Neuron (in vitro differentiated cells): ENCODE measurements around the gene ANGPTL4.
"Not testable (repeated sequence)": the region's sequence is repeated elsewhere in the genome, so short reads cannot be mapped to it uniquely, and the experiment has no call there.

Source experiments
- H2AFZ ChIP-seq: one replicate; pipeline ENCODE4 v1.6.1; 2013; ENCODE audit warnings: low read depth, mild to moderate bottlenecking, inconsistent platforms, low read length, moderate library complexity
- H3K27me3 ChIP-seq: one replicate; pipeline ENCODE4 v1.6.1; 2013; ENCODE audit warnings: low read length; ENCODE audit not compliant: insufficient read depth
- H3K36me3 ChIP-seq: one replicate; pipeline ENCODE4 v1.6.1; 2013; ENCODE audit warnings: low read length; ENCODE audit not compliant: insufficient read depth
- H3K4me1 ChIP-seq: one replicate; pipeline ENCODE4 v1.6.1; 2013; ENCODE audit warnings: low read length; ENCODE audit not compliant: insufficient read depth
- H3K4me3 ChIP-seq: 2 replicates; pipeline ENCODE4 v1.5.1; 2013; ENCODE audit warnings: mild to moderate bottlenecking, low read length, moderate library complexity
- H3K9me3 ChIP-seq: one replicate; pipeline ENCODE4 v1.6.1; 2013; ENCODE audit warnings: low read length

Gene ANGPTL4

GRCh38 chr19:8360196-8360595, 3.8 kb upstream of the ANGPTL4 start:
- Histone ChIP-seq H3K4me3 (no peak overlapping the region), H3K27me3 (peaks cover 8% of the 10 kb centered on the region), H2AFZ (no peak overlapping the region), H3K4me1 (peaks cover 10% of the 10 kb centered on the region), H3K36me3 (no peaks in the 10 kb centered on the region), H3K9me3 (no peaks in the 10 kb centered on the region)

GRCh38 chr19:8361921-8362793, 1.8 kb upstream of the ANGPTL4 start:
- Histone ChIP-seq H3K4me3 (no peak overlapping the region), H3K9me3 (no peaks in the 10 kb centered on the region), H3K27me3 (peaks cover 10% of the 10 kb centered on the region), H3K36me3 (no peaks in the 10 kb centered on the region), H2AFZ (no peak overlapping the region), H3K4me1 (peaks cover 10% of the 10 kb centered on the region)

- Histone ChIP-seq H3K4me1 (peaks cover 10% of the 10 kb centered on the region), H3K27me3 (peaks cover 10% of the 10 kb centered on the region), H3K36me3 (no peaks in the 10 kb centered on the region), H3K4me3 (no peak overlapping the region), H2AFZ (no peak overlapping the region), H3K9me3 (no peaks in the 10 kb centered on the region)
These were observed 2.2 kb downstream of the ANGPTL4 start for GRCh38 chr19:8366121-8366581.

- Histone ChIP-seq H3K4me1 (peaks cover 10% of the 10 kb centered on the region), H3K9me3 (no peaks in the 10 kb centered on the region), H2AFZ (no peak overlapping the region), H3K4me3 (no peak overlapping the region), H3K36me3 (no peaks in the 10 kb centered on the region), H3K27me3 (peaks cover 10% of the 10 kb centered on the region)
These were observed 3.0 kb downstream of the ANGPTL4 start for GRCh38 chr19:8366961-8367326.

- H3K36me3 ChIP-seq = no peaks in the 10 kb centered on the region
- H3K9me3 ChIP-seq = no peaks in the 10 kb centered on the region
- peaks cover 10% of the 10 kb centered on the region for H3K27me3 ChIP-seq
- no peak overlapping the region for H2AFZ ChIP-seq
- no peak overlapping the region for H3K4me3 ChIP-seq
- H3K4me1 ChIP-seq = peaks cover 10% of the 10 kb centered on the region
These were observed 3.5 kb downstream of the ANGPTL4 start for GRCh38 chr19:8367327-8368001.

GRCh38 chr19:8370176-8371010, 6.4 kb downstream of the ANGPTL4 start:
- Histone ChIP-seq H3K4me1 (no peaks in the 10 kb centered on the region), H3K9me3 (no peaks in the 10 kb centered on the region), H3K36me3 (peaks cover 4% of the 10 kb centered on the region), H3K27me3 (peaks cover 3% of the 10 kb centered on the region), H3K4me3 (no peak overlapping the region), H2AFZ (no peak overlapping the region)

GRCh38 chr19:8371011-8371804, 7.3 kb downstream of the ANGPTL4 start:
- H3K36me3 ChIP-seq = peaks cover 4% of the 10 kb centered on the region
- no peaks in the 10 kb centered on the region for H3K27me3 ChIP-seq
- no peak overlapping the region for H3K4me3 ChIP-seq
- no peaks in the 10 kb centered on the region for H3K4me1 ChIP-seq
- no peak overlapping the region for H2AFZ ChIP-seq
- no peaks in the 10 kb centered on the region for H3K9me3 ChIP-seq

GRCh38 chr19:8373867-8374813, 10.2 kb downstream of the ANGPTL4 start:
- Histone ChIP-seq H3K36me3 (peaks cover 6% of the 10 kb centered on the region), H2AFZ (no peak overlapping the region), H3K4me3 (no peak overlapping the region), H3K27me3 (no peaks in the 10 kb centered on the region), H3K4me1 (no peaks in the 10 kb centered on the region), H3K9me3 (peaks cover 3% of the 10 kb centered on the region)

GRCh38 chr19:8375766-8376165, 11.8 kb downstream of the ANGPTL4 start:
- H3K4me3 ChIP-seq, H3K4me1 ChIP-seq, H3K36me3 ChIP-seq, H2AFZ ChIP-seq, H3K9me3 ChIP-seq, H3K27me3 ChIP-seq: not testable (repeated sequence)

- H3K36me3 ChIP-seq, H3K27me3 ChIP-seq, H3K9me3 ChIP-seq, H3K4me3 ChIP-seq, H3K4me1 ChIP-seq, H2AFZ ChIP-seq: not testable (repeated sequence)
These were observed 12.5 kb downstream of the ANGPTL4 start for GRCh38 chr19:8376373-8376974.

- H3K36me3 ChIP-seq = peaks cover 8% of the 10 kb centered on the region
- peaks cover 4% of the 10 kb centered on the region for H3K9me3 ChIP-seq
- H2AFZ ChIP-seq = no peak overlapping the region
- no peaks in the 10 kb centered on the region for H3K4me1 ChIP-seq
- H3K27me3 ChIP-seq = no peaks in the 10 kb centered on the region
- H3K4me3 ChIP-seq = no peak overlapping the region
These were observed 13.6 kb downstream of the ANGPTL4 start for GRCh38 chr19:8377598-8377997.
